GM10248 (cell line): ENCODE data around the gene ARF1.

ENCODE experiments used
- CTCF ChIA-PET: fragments of 300-600 bp; sonication (Branson Sonifier 250); formaldehyde crosslinking; extraction: SDS; loops from one replicate; lab custom pipeline; 2021; ENCODE audit warnings: antibody characterized with exemption; lab: Yijun Ruan, JAX
- POLR2A ChIA-PET: fragments of 350-650 bp; sonication (Branson Sonifier 250); formaldehyde crosslinking; extraction: SDS; loops from one replicate; lab custom pipeline; 2020; ENCODE audit warnings: antibody characterized with exemption; lab: Yijun Ruan, JAX
- DNase-seq: peaks from one replicate; pipeline ENCODE4 v3.0.0; 2012; ENCODE audit errors: extremely low spot score
- CTCF ChIP-seq: IDR thresholded peaks from 2 replicates; pipeline ENCODE4 v1.5.1; 2012; ENCODE audit warnings: mild to moderate bottlenecking, low read depth; ENCODE audit errors: extremely low read depth, missing control alignments, control extremely low read depth

ARF1 gene

GRCh38 chr1:228095161-228095560, 12.7 kb downstream of the ARF1 start:
- CTCF ChIA-PET = interaction anchor here (1.2 kb wide), 1 partner anchor 70 kb away, joined by 3 read pairs; no protein-coding TSS in a partner anchor

GRCh38 chr1:228095938-228096337, 13.4 kb downstream of the ARF1 start:
- DNase-seq = no peak
- ChIA-PET POLR2A (no interaction called here), CTCF (interaction anchor here (1.2 kb wide), 1 partner anchor 69 kb away, joined by 3 read pairs; no protein-coding TSS in a partner anchor)
- no peak for TF ChIP-seq CTCF

More at GRCh38 chr1:228095161-228095560, 12.7 kb downstream of the ARF1 start:
- POLR2A ChIA-PET = interaction anchor here (0.7 kb wide), 1 partner anchor 9 kb away, joined by 3 read pairs; no protein-coding TSS in a partner anchor
- DNase-seq = no peak
- no peak for TF ChIP-seq CTCF

GRCh38 chr1:228096416-228097332, 14.2 kb downstream of the ARF1 start:
- CTCF ChIA-PET = interaction anchor here (1.6 kb wide), 1 partner anchor 13 kb away, joined by 3 read pairs; no protein-coding TSS in a partner anchor

GRCh38 chr1:228097333-228098081, 15.0 kb downstream of the ARF1 start:
- TF ChIP-seq CTCF = no peak
- DNase-seq = peak; percentile 12
- ChIA-PET POLR2A (no interaction called here), CTCF (interaction anchor here (1.2 to 3.3 kb wide), 3 partner anchors 10 to 13 kb away, joined by 3 to 10 read pairs (median 3); no protein-coding TSS in a partner anchor)

More at GRCh38 chr1:228096416-228097332, 14.2 kb downstream of the ARF1 start:
- no peak for TF ChIP-seq CTCF
- POLR2A ChIA-PET = no interaction called here
- peak; percentile 5 for DNase-seq

- no peak for TF ChIP-seq CTCF
- ChIA-PET POLR2A (interaction anchor here (1.3 kb wide), 1 partner anchor 8 kb away, joined by 6 read pairs; no protein-coding TSS in a partner anchor), CTCF (interaction anchor here (0.9 to 3.3 kb wide), 6 partner anchors 8 to 68 kb away, joined by 3 to 10 read pairs (median 4); partner anchors contain the start of gene ARF1)
- DNase-seq = peak; percentile 5
Measured at GRCh38 chr1:228098323-228098931, 15.9 kb downstream of the ARF1 start.
